Peyer's patch (tissue), 4 donors: ENCODE results near the gene MFF.

Experiments used
- POLR2A ChIP-seq, 2 donors: fragments of 450-650 bp; IDR thresholded peaks; one replicate each; pipeline ENCODE4 v1.5.1; 2017; ENCODE audit warnings: antibody characterized with exemption in 2 of 2, mild to moderate bottlenecking in 2 of 2, moderate library complexity in 2 of 2
- TF ChIP-seq, protein P1 (sequence below), 6 experiments: fragments of 450-650 bp in 4 of 6; fragments of 200-600 bp in 2 of 6; sonication (generic) in 1 of 6; IDR thresholded peaks; one replicate each; pipeline ENCODE4 v1.5.1; 2017 to 2019; ENCODE audit warnings: antibody characterized with exemption in 6 of 6, mild to moderate bottlenecking in 3 of 6, moderate library complexity in 1 of 6

DNA sequence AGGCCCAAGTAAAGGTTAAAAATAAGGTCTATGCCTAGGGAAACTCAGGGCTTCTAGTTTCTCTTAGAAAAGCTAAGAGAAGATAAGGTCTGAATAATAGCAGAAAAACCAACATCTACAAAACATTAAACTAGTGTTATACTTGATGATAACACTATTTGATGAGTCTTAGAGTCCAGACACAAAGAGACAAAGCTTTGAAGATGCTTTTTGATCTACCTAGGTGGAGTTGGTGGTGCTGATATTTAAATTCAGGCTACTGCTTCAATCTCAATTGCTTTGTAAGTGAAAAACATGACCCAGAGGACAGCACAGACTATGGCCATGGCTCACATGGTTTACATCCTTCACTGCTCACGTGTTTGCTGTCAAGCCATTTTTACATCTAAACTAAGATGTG, 11.7 kb upstream of the MFF start:
- TF ChIP-seq, protein P1, sequence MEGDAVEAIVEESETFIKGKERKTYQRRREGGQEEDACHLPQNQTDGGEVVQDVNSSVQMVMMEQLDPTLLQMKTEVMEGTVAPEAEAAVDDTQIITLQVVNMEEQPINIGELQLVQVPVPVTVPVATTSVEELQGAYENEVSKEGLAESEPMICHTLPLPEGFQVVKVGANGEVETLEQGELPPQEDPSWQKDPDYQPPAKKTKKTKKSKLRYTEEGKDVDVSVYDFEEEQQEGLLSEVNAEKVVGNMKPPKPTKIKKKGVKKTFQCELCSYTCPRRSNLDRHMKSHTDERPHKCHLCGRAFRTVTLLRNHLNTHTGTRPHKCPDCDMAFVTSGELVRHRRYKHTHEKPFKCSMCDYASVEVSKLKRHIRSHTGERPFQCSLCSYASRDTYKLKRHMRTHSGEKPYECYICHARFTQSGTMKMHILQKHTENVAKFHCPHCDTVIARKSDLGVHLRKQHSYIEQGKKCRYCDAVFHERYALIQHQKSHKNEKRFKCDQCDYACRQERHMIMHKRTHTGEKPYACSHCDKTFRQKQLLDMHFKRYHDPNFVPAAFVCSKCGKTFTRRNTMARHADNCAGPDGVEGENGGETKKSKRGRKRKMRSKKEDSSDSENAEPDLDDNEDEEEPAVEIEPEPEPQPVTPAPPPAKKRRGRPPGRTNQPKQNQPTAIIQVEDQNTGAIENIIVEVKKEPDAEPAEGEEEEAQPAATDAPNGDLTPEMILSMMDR (IDR thresholded peaks at IDR 0.05): no peak
- no peak for TF ChIP-seq POLR2A (IDR thresholded peaks at IDR 0.05)
